Activated effector memory CD4-positive, alpha-beta T cell treated with anti-CD3 and anti-CD28 coated beads, Interleukin-2, amount 50 U/mL, for 16 hours (primary cell): Measurements from ENCODE around the gene DENND1A.
"Not testable (repeated sequence)": the region's sequence is repeated elsewhere in the genome, so short reads cannot be mapped to it uniquely, and the experiment has no call there.

ENCODE experiments used
- DNase-seq: peaks from one replicate; pipeline ENCODE4 v3.0.0-alpha.2; 2020

DENND1A gene

GRCh38 chr9:123947326-123947725, 17.4 kb upstream of the DENND1A start:
- DNase-seq = no peak

- DNase-seq = no peak
Measured at GRCh38 chr9:123946101-123946821, 16.3 kb upstream of the DENND1A start.

GRCh38 chr9:123945532-123945931, 15.6 kb upstream of the DENND1A start:
- DNase-seq = no peak

GRCh38 chr9:123944464-123944863, 14.5 kb upstream of the DENND1A start:
- DNase-seq = not testable (repeated sequence)

GRCh38 chr9:123943671-123944070, 13.7 kb upstream of the DENND1A start:
- DNase-seq = no peak

GRCh38 chr9:123942542-123942941, 12.6 kb upstream of the DENND1A start:
- no peak for DNase-seq

- no peak for DNase-seq
Measured at GRCh38 chr9:123941524-123942070, 11.7 kb upstream of the DENND1A start.

- DNase-seq = no peak
Measured at GRCh38 chr9:123940721-123941523, 11.0 kb upstream of the DENND1A start.

- DNase-seq = no peak
Measured at GRCh38 chr9:123938401-123938800, 8.5 kb upstream of the DENND1A start.

- not testable (repeated sequence) for DNase-seq
Measured at GRCh38 chr9:123936575-123936974, 6.6 kb upstream of the DENND1A start.

GRCh38 chr9:123933440-123934212, 3.7 kb upstream of the DENND1A start:
- no peak for DNase-seq

GRCh38 chr9:123929177-123929869, 603 bp downstream of the DENND1A start:
- DNase-seq = no peak

- DNase-seq = no peak
Measured at GRCh38 chr9:123928533-123929176, 1.3 kb downstream of the DENND1A start.

- no peak for DNase-seq
Measured at GRCh38 chr9:123927625-123928532, 2.0 kb downstream of the DENND1A start.

- no peak for DNase-seq
Measured at GRCh38 chr9:123926941-123927340, 3.0 kb downstream of the DENND1A start.

GRCh38 chr9:123925819-123926218, 4.1 kb downstream of the DENND1A start:
- DNase-seq = no peak

- no peak for DNase-seq
Measured at GRCh38 chr9:123925161-123925560, 4.8 kb downstream of the DENND1A start.

- no peak for DNase-seq
Measured at GRCh38 chr9:123924727-123925126, 5.2 kb downstream of the DENND1A start.

GRCh38 chr9:123923884-123924283, 6.0 kb downstream of the DENND1A start:
- DNase-seq = no peak

GRCh38 chr9:123923377-123923776, 6.5 kb downstream of the DENND1A start:
- no peak for DNase-seq

GRCh38 chr9:123922911-123923310, 7.0 kb downstream of the DENND1A start:
- DNase-seq = no peak
